Neural crest cell (in vitro differentiated cells): Measurements from ENCODE around the gene DOK5. TPM values are rescaled to one million over a fixed set of nuclear protein-coding genes. Genes with fewer than 3 reads are reported as not detected.

Source experiments
- DNase-seq: peaks from one replicate; pipeline ENCODE4 v3.0.0; 2021; ENCODE audit warnings: low read depth, mixed read lengths, low spot score
- H3K27ac Mint-ChIP-seq: one replicate; pipeline ENCODE4 v1.8.0; 2021; ENCODE audit warnings: mild to moderate bottlenecking, mixed read lengths; ENCODE audit not compliant: unreplicated experiment
- H3K27me3 Mint-ChIP-seq: 2 replicates; pipeline ENCODE4 v1.8.0; 2021; ENCODE audit warnings: low read depth, mild to moderate bottlenecking, mixed read lengths
- H3K36me3 Mint-ChIP-seq: 2 replicates; pipeline ENCODE4 v1.8.0; 2021; ENCODE audit warnings: low read depth, mild to moderate bottlenecking, mixed read lengths
- H3K4me1 Mint-ChIP-seq: 2 replicates; pipeline ENCODE4 v1.8.0; 2021; ENCODE audit warnings: mixed read lengths
- H3K4me3 Mint-ChIP-seq: one replicate; pipeline ENCODE4 v1.8.0; 2021; ENCODE audit warnings: mild to moderate bottlenecking, mixed read lengths
- H3K9me3 Mint-ChIP-seq: 2 replicates; pipeline ENCODE4 v1.8.0; 2021; ENCODE audit warnings: mixed read lengths
- CTCF ChIP-seq: fragments of 200-600 bp; sonication (generic); conservative IDR thresholded peaks from 2 replicates; pipeline ENCODE4 v1.5.0; 2021; ENCODE audit warnings: antibody characterized with exemption, mild to moderate bottlenecking
- total RNA-seq: library from RNA; stranded (reverse); gene quantifications from 2 replicates; pipeline ENCODE4 v1.2.1, GENCODE V29; 2021

The DOK5 gene
- total RNA-seq, 1 donor from 2014 or later = 4.4 TPM

- no peaks in the 10 kb centered on the region for H3K27me3 Mint-ChIP-seq
- H3K9me3 Mint-ChIP-seq = no peaks in the 10 kb centered on the region
- no peak for DNase-seq
- peaks cover 36% of the 10 kb centered on the region for H3K4me1 Mint-ChIP-seq
- no peak overlapping the region for H3K27ac Mint-ChIP-seq
- no peaks in the 10 kb centered on the region for H3K36me3 Mint-ChIP-seq
- no peak overlapping the region for H3K4me3 Mint-ChIP-seq
- no peak for TF ChIP-seq CTCF
Observed at GRCh38 chr20:54650052-54650719, 174.8 kb downstream of the DOK5 start.

GRCh38 chr20:54651252-54651651 lies 175.9 kb downstream of the DOK5 start:
- no peak overlapping the region for H3K27ac Mint-ChIP-seq
- H3K4me1 Mint-ChIP-seq = peaks cover 36% of the 10 kb centered on the region
- H3K9me3 Mint-ChIP-seq = no peaks in the 10 kb centered on the region
- no peaks in the 10 kb centered on the region for H3K36me3 Mint-ChIP-seq
- TF ChIP-seq CTCF = no peak
- H3K27me3 Mint-ChIP-seq = no peaks in the 10 kb centered on the region
- no peak overlapping the region for H3K4me3 Mint-ChIP-seq
- no peak for DNase-seq

- TF ChIP-seq CTCF = no peak
- DNase-seq = no peak
- Mint-ChIP-seq H3K9me3 (no peaks in the 10 kb centered on the region), H3K4me1 (peaks cover 31% of the 10 kb centered on the region), H3K36me3 (no peaks in the 10 kb centered on the region), H3K27ac (no peak overlapping the region), H3K27me3 (no peaks in the 10 kb centered on the region), H3K4me3 (no peak overlapping the region)
Observed at GRCh38 chr20:54654450-54654849, 179.1 kb downstream of the DOK5 start.

GRCh38 chr20:54657268-54657826 lies 182.0 kb downstream of the DOK5 start:
- Mint-ChIP-seq H3K4me3 (no peak overlapping the region), H3K4me1 (peaks cover 38% of the 10 kb centered on the region), H3K36me3 (no peaks in the 10 kb centered on the region), H3K27ac (no peak overlapping the region), H3K27me3 (no peaks in the 10 kb centered on the region), H3K9me3 (no peaks in the 10 kb centered on the region)
- no peak for TF ChIP-seq CTCF
- DNase-seq = no peak

- H3K4me3 Mint-ChIP-seq = no peak overlapping the region
- peaks cover 49% of the 10 kb centered on the region for H3K4me1 Mint-ChIP-seq
- no peak for TF ChIP-seq CTCF
- H3K9me3 Mint-ChIP-seq = no peaks in the 10 kb centered on the region
- no peak for DNase-seq
- no peak overlapping the region for H3K27ac Mint-ChIP-seq
- H3K36me3 Mint-ChIP-seq = no peaks in the 10 kb centered on the region
- H3K27me3 Mint-ChIP-seq = no peaks in the 10 kb centered on the region
Observed at GRCh38 chr20:54658525-54658924, 183.1 kb downstream of the DOK5 start.
